Panc1 (cell line): Measurements from ENCODE around the gene STPG4. TPM values are rescaled to one million over a fixed set of nuclear protein-coding genes. Genes with fewer than 3 reads are reported as not detected.

Experiments
- ATAC-seq: fragments of 200-7000 bp; cut with Tn5 transposase; 2 replicates; pipeline ENCODE4 v1.9.1; 2020; ENCODE audit warnings: mild to moderate bottlenecking, moderate library complexity
- BruUV-seq: library from RNA; stranded (reverse); fragments of 400-500 nt; replicated peaks from 2 replicates; lab custom pipeline; 2021; lab: Mats Ljungman, UMichigan
- CTCF ChIA-PET: fragments of 300-600 bp; sonication (Branson Sonifier 250); formaldehyde crosslinking; loops from one replicate; lab custom pipeline; 2022; ENCODE audit warnings: antibody characterized with exemption; lab: Charles Lee
- POLR2A ChIA-PET: fragments of 300-600 bp; sonication (Branson Sonifier 250); formaldehyde crosslinking; loops from one replicate; lab custom pipeline; 2022; ENCODE audit warnings: antibody characterized with exemption; lab: Charles Lee
- DNase-seq: peaks from one replicate; pipeline ENCODE4 v3.0.0-alpha.2; 2010; ENCODE audit warnings: low read depth, low spot score
- H3K27ac ChIP-seq: 2 replicates; pipeline ENCODE4 v1.5.1; 2011; ENCODE audit warnings: mild to moderate bottlenecking, low read length, inconsistent platforms
- H3K27me3 ChIP-seq: fragments of 200-500 bp; sonication (Bioruptor generic); 2 replicates; pipeline ENCODE4 v1.6.0; 2014; ENCODE audit warnings: low read length, inconsistent platforms; ENCODE audit not compliant: control insufficient read depth, insufficient read depth
- H3K36me3 ChIP-seq: fragments of 200-500 bp; sonication (Bioruptor generic); 2 replicates; pipeline ENCODE4 v1.5.1; 2014; ENCODE audit warnings: inconsistent platforms, mild to moderate bottlenecking, low read length, moderate library complexity; ENCODE audit not compliant: control insufficient read depth, insufficient read depth
- H3K4me1 ChIP-seq: 2 replicates; pipeline ENCODE4 v1.5.1; 2011; ENCODE audit warnings: inconsistent platforms, mild to moderate bottlenecking, low read length, moderate library complexity; ENCODE audit not compliant: control insufficient read depth, insufficient read depth
- H3K4me3 ChIP-seq, 2 experiments: 2 replicates each; pipeline ENCODE4 v1.5.1; 2011 to 2012; ENCODE audit warnings: low read depth in 2 of 2, low read length in 2 of 2, mild to moderate bottlenecking in 2 of 2, inconsistent platforms in 1 of 2, moderate library complexity in 1 of 2
- H3K9me3 ChIP-seq: fragments of 200-500 bp; sonication (Bioruptor generic); 2 replicates; pipeline ENCODE4 v1.5.1; 2014; ENCODE audit warnings: low read depth, mild to moderate bottlenecking, inconsistent platforms, low read length, moderate library complexity; ENCODE audit not compliant: control insufficient read depth, insufficient read depth
- POLR2AphosphoS5 ChIP-seq: IDR thresholded peaks from 2 replicates; pipeline ENCODE4 v1.6.1; 2012; ENCODE audit warnings: mild to moderate bottlenecking, low read depth, low read length, moderate library complexity
- SIN3A ChIP-seq: IDR thresholded peaks from 2 replicates; pipeline ENCODE4 v1.6.1; 2012; ENCODE audit warnings: low read depth, mild to moderate bottlenecking, low read length, moderate library complexity, borderline replicate concordance; ENCODE audit not compliant: insufficient read depth
- TCF7L2 ChIP-seq: IDR thresholded peaks from 2 replicates; pipeline ENCODE4 v1.6.1; 2011; ENCODE audit warnings: mild to moderate bottlenecking, low read depth, low read length, inconsistent platforms
- in situ Hi-C: cut with HindIII; loops from 2 replicates; pipeline ENCODE4 v1.10.0; 2016; ENCODE audit warnings: low sequenced_read_pairs, low pct_unique_long_range_greater_than_20kb
- intact Hi-C: fragments of 100-400 bp; cut with micrococcal nuclease; formaldehyde crosslinking; loops from one replicate; pipeline ENCODE4 v1.10.0; 2022; ENCODE audit not compliant: unreplicated experiment
- total RNA-seq: library from RNA; stranded (reverse); gene quantifications from one replicate; pipeline ENCODE4 v1.2.1, GENCODE V29; 2021; ENCODE audit not compliant: unreplicated experiment
- TF ChIP-seq, protein P1 (sequence below): fragments of 450-650 bp; IDR thresholded peaks from 2 replicates; pipeline ENCODE4 v1.5.1; 2017; ENCODE audit warnings: mild to moderate bottlenecking
- TF ChIP-seq, protein P2 (sequence below), 2 experiments: IDR thresholded peaks; 2 replicates each; pipeline ENCODE4 v1.6.1; 2011 to 2012; ENCODE audit warnings: low read depth in 2 of 2, control low read depth in 1 of 2, low read length in 1 of 2, mild to moderate bottlenecking in 1 of 2, moderate library complexity in 1 of 2; ENCODE audit not compliant: insufficient read depth in 1 of 2

STPG4 gene
- total RNA-seq, 1 experiment from 2014 or later, result 0.36 TPM

DNA sequence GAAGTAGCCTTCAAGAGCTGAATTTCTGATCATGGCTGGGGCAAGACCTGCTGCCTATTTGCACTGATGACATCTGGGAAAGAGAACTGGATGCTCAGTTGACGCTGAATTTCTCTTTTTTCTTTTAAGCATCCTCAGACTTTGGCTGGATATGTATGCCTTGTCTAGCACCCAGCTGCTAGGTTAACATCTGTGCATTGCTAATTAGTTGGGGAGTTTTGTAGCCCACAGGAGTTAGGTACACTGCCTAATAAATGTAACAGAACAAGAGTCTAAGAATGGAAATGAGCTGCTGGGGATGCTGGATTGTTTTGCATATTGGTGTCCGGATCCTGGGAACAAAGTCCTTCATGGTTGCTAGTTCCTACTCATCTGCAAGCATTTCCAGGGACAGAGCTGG lies 40.9 kb upstream of the STPG4 start:
- in situ Hi-C loops (no loop called here), intact Hi-C loops (no loop called here)
- BruUV-seq, result no TSS peak
- Histone ChIP-seq H3K27me3 (no peaks in the 10 kb centered on the region), H3K4me3 (no peak overlapping the region), H3K36me3 (no peaks in the 10 kb centered on the region), H3K4me1 (peaks cover 48% of the 10 kb centered on the region), H3K9me3 (no peaks in the 10 kb centered on the region), H3K27ac (peak overlapping the region; percentile 57; the same call in 1 of the 2 replicates)
- ATAC-seq (no peak), DNase-seq (no peak)
- POLR2A ChIA-PET, result interaction anchor here (0.7 kb wide), 1 partner anchor 24 kb away, joined by 5 read pairs; no protein-coding TSS in a partner anchor
- no peak for TF ChIP-seq POLR2AphosphoS5
- TF ChIP-seq, protein P1, sequence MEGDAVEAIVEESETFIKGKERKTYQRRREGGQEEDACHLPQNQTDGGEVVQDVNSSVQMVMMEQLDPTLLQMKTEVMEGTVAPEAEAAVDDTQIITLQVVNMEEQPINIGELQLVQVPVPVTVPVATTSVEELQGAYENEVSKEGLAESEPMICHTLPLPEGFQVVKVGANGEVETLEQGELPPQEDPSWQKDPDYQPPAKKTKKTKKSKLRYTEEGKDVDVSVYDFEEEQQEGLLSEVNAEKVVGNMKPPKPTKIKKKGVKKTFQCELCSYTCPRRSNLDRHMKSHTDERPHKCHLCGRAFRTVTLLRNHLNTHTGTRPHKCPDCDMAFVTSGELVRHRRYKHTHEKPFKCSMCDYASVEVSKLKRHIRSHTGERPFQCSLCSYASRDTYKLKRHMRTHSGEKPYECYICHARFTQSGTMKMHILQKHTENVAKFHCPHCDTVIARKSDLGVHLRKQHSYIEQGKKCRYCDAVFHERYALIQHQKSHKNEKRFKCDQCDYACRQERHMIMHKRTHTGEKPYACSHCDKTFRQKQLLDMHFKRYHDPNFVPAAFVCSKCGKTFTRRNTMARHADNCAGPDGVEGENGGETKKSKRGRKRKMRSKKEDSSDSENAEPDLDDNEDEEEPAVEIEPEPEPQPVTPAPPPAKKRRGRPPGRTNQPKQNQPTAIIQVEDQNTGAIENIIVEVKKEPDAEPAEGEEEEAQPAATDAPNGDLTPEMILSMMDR, result no peak
- TF ChIP-seq, protein P2, sequence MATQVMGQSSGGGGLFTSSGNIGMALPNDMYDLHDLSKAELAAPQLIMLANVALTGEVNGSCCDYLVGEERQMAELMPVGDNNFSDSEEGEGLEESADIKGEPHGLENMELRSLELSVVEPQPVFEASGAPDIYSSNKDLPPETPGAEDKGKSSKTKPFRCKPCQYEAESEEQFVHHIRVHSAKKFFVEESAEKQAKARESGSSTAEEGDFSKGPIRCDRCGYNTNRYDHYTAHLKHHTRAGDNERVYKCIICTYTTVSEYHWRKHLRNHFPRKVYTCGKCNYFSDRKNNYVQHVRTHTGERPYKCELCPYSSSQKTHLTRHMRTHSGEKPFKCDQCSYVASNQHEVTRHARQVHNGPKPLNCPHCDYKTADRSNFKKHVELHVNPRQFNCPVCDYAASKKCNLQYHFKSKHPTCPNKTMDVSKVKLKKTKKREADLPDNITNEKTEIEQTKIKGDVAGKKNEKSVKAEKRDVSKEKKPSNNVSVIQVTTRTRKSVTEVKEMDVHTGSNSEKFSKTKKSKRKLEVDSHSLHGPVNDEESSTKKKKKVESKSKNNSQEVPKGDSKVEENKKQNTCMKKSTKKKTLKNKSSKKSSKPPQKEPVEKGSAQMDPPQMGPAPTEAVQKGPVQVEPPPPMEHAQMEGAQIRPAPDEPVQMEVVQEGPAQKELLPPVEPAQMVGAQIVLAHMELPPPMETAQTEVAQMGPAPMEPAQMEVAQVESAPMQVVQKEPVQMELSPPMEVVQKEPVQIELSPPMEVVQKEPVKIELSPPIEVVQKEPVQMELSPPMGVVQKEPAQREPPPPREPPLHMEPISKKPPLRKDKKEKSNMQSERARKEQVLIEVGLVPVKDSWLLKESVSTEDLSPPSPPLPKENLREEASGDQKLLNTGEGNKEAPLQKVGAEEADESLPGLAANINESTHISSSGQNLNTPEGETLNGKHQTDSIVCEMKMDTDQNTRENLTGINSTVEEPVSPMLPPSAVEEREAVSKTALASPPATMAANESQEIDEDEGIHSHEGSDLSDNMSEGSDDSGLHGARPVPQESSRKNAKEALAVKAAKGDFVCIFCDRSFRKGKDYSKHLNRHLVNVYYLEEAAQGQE (IDR thresholded peaks at IDR 0.05; ENCODE audit: insufficient read depth in 1 of 2, low read depth in 2 of 2, low read length in 1 of 2), result no peak
- CTCF ChIA-PET, result interaction anchor here (0.5 kb wide), 1 partner anchor 18 kb away, joined by 3 read pairs; no protein-coding TSS in a partner anchor

- ATAC-seq, result no peak
- TF ChIP-seq, protein P1, result no peak
- no peak for TF ChIP-seq POLR2AphosphoS5
- no peaks in the 10 kb centered on the region for H3K9me3 ChIP-seq
- H3K27ac ChIP-seq, result peak overlapping the region; percentile 57
- no TSS peak for BruUV-seq
- no peak overlapping the region for H3K4me3 ChIP-seq
- no peaks in the 10 kb centered on the region for H3K36me3 ChIP-seq
- H3K27me3 ChIP-seq, result no peaks in the 10 kb centered on the region
- peaks cover 52% of the 10 kb centered on the region for H3K4me1 ChIP-seq
- intact Hi-C loops (no loop called here), in situ Hi-C loops (no loop called here)
- CTCF ChIA-PET, result no interaction called here
- DNase-seq, result no peak
- POLR2A ChIA-PET, result interaction anchor here (0.5 to 0.7 kb wide), 2 partner anchors 13 to 23 kb away, joined by 5 read pairs; no protein-coding TSS in a partner anchor
Observed at GRCh38 chr2:47195148-47195547, 40.0 kb upstream of the STPG4 start.

- no peaks in the 10 kb centered on the region for H3K36me3 ChIP-seq
- peak overlapping the region; percentile 93 for H3K27ac ChIP-seq
- DNase-seq (no peak), ATAC-seq (no peak)
- BruUV-seq, result no TSS peak
- CTCF ChIA-PET, result interaction anchor here (0.6 kb wide), 1 partner anchor 30 kb away, joined by 4 read pairs; no protein-coding TSS in a partner anchor
- in situ Hi-C loops, result no loop called here
- H3K4me1 ChIP-seq, result peaks cover 59% of the 10 kb centered on the region
- intact Hi-C loops, result no loop called here
- TF ChIP-seq POLR2AphosphoS5, result no peak
- no peak for TF ChIP-seq TCF7L2
- TF ChIP-seq, protein P1, result no peak
- TF ChIP-seq, protein P2 (IDR thresholded peaks at IDR 0.05; ENCODE audit: insufficient read depth in 1 of 2, low read depth in 2 of 2, low read length in 1 of 2), result no peak
- no peak for TF ChIP-seq SIN3A
- no peak overlapping the region for H3K4me3 ChIP-seq
- H3K27me3 ChIP-seq, result no peaks in the 10 kb centered on the region
- POLR2A ChIA-PET, result no interaction called here
- no peaks in the 10 kb centered on the region for H3K9me3 ChIP-seq
Observed at GRCh38 chr2:47194410-47194809, 39.3 kb upstream of the STPG4 start.
